PFSK-1 (cell line): Measurements from ENCODE around the gene STAT4.

ENCODE experiments used
- FOXP2 ChIP-seq: optimal IDR thresholded peaks from 2 replicates; pipeline ENCODE3; 2011; ENCODE audit warnings: borderline replicate concordance, control low read depth, inconsistent platforms; ENCODE audit not compliant: insufficient read depth; ENCODE audit errors: extremely low read length, extremely low read depth
- POLR2AphosphoS5 ChIP-seq: IDR thresholded peaks from 2 replicates; pipeline ENCODE4 v1.6.1; 2012; ENCODE audit warnings: low read depth, mild to moderate bottlenecking, control low read depth, low read length, moderate library complexity
- SIN3A ChIP-seq: IDR thresholded peaks from 2 replicates; pipeline ENCODE4 v1.6.1; 2012; ENCODE audit warnings: mild to moderate bottlenecking, low read length, moderate library complexity, borderline replicate concordance; ENCODE audit not compliant: insufficient read depth
- TAF1 ChIP-seq: IDR thresholded peaks from 2 replicates; pipeline ENCODE4 v1.6.1; 2012; ENCODE audit warnings: low read length, control low read depth, borderline replicate concordance; ENCODE audit not compliant: insufficient read depth
- TF ChIP-seq, protein P1 (sequence below), 2 experiments: IDR thresholded peaks; 2 replicates each; pipeline versions ENCODE4 v1.6.1 to v1.8.0; 2011 to 2012; ENCODE audit warnings: low read depth in 2 of 2, low read length in 2 of 2, control low read depth in 1 of 2, inconsistent platforms in 1 of 2, mild to moderate bottlenecking in 1 of 2, moderate library complexity in 1 of 2; ENCODE audit not compliant: insufficient read depth in 1 of 2

Gene STAT4

DNA sequence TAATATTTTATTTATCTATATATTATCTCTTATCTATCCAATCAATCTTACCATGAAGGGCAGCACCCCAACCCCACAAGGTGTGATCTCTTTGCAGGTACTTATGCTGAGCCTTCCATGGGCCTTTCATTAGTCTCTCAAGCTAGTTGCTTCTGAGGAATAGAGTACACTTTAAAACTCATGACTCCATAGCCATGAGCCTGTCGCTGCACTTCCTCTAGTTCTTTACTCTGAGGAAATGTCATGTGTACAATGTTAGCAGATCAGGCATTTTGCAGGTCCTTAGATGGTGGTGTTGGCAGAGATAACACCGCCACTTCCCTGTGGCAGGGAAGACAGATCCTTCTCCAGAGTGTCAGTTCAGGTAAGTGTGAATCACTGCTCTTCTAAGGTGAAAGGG is 29.5 kb upstream of the STAT4 start:
- no peak for TF ChIP-seq SIN3A
- TF ChIP-seq, protein P1, sequence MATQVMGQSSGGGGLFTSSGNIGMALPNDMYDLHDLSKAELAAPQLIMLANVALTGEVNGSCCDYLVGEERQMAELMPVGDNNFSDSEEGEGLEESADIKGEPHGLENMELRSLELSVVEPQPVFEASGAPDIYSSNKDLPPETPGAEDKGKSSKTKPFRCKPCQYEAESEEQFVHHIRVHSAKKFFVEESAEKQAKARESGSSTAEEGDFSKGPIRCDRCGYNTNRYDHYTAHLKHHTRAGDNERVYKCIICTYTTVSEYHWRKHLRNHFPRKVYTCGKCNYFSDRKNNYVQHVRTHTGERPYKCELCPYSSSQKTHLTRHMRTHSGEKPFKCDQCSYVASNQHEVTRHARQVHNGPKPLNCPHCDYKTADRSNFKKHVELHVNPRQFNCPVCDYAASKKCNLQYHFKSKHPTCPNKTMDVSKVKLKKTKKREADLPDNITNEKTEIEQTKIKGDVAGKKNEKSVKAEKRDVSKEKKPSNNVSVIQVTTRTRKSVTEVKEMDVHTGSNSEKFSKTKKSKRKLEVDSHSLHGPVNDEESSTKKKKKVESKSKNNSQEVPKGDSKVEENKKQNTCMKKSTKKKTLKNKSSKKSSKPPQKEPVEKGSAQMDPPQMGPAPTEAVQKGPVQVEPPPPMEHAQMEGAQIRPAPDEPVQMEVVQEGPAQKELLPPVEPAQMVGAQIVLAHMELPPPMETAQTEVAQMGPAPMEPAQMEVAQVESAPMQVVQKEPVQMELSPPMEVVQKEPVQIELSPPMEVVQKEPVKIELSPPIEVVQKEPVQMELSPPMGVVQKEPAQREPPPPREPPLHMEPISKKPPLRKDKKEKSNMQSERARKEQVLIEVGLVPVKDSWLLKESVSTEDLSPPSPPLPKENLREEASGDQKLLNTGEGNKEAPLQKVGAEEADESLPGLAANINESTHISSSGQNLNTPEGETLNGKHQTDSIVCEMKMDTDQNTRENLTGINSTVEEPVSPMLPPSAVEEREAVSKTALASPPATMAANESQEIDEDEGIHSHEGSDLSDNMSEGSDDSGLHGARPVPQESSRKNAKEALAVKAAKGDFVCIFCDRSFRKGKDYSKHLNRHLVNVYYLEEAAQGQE (IDR thresholded peaks at IDR 0.05; ENCODE audit: insufficient read depth in 1 of 2, low read depth in 2 of 2, low read length in 2 of 2) = no peak
- TF ChIP-seq FOXP2 = no peak
- no peak for TF ChIP-seq TAF1
- TF ChIP-seq POLR2AphosphoS5 = no peak

DNA sequence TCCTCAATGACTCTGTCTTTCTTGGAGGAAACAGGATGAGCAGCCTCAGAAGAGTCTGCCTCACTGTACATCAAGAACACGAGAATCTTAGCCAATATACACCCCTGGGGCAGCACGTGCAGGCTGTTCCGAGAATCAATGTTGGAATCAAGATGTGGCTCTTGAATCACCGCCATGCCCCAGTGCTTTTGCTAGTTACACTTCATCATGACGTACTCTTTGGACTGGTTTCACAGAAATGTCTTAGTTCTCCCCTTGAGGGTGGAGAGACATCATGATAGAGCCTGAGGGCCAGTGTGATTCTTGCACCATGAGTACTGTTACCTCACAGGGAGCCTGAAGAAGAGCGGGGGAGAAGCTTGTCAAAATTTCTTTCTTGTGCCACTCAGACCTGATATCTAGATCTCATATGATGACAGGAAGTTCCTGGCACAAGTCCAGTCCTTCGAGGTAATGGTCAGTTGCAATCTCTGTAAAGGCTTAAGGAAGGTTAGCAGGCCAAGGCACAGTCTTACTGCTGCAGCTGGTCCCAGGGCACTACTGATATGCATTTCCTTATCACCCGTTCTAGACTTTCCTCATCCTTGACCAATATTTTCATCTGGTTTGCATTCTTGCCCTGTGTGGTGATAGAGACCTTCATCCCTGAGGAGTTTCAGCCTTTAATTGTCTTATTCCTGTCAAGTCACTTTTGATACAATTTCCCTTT is 28.2 kb upstream of the STAT4 start:
- TF ChIP-seq FOXP2 = peak; percentile 62
- no peak for TF ChIP-seq SIN3A

DNA sequence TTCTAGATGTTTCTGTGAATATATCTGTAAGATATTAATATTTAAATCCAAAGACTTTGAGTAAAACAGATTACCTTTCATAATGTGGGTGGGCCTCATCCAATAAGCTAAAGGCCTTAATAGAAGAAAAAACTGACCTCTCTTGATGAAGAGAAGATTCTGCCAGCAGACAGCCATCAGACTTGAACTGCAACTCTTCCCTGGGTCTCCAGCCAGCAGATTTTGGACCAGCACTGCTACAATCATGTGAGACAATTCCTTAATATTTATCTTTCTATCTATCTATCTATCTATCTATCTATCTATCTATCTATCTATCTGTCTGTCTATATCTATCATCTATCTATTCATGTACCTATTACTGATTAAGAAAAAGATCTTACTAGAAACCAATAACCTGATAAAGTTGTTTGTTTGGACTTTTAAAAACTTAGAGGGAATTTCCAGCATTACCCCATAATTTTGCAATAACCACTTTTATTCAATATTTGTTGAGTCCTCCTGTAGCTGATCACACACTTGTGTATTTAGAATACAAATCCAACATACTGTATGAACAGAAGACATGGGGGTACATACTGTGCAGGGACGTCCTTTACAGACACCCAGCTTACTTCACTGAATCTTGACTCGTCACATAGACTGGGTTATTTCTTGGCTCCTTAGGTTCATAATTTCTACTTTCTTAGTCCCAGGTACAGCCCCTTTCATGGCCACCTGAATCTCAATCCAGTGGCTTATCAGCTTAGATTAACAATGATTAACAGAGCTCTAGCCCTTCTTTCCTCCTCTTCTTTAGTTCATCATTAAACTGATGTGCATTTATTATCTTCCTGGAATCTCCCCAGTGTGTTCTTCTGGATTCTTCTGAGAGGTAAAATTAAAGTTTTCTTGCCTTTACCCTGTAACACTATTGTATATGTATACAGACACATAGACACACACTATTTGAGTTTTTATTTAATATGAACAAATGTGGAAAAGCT is 27.2 kb upstream of the STAT4 start:
- TF ChIP-seq FOXP2 (no peak), TAF1 (no peak), POLR2AphosphoS5 (no peak), SIN3A (no peak)
- TF ChIP-seq, protein P1 (IDR thresholded peaks at IDR 0.05; ENCODE audit: insufficient read depth in 1 of 2, low read depth in 2 of 2, low read length in 2 of 2) = no peak

DNA sequence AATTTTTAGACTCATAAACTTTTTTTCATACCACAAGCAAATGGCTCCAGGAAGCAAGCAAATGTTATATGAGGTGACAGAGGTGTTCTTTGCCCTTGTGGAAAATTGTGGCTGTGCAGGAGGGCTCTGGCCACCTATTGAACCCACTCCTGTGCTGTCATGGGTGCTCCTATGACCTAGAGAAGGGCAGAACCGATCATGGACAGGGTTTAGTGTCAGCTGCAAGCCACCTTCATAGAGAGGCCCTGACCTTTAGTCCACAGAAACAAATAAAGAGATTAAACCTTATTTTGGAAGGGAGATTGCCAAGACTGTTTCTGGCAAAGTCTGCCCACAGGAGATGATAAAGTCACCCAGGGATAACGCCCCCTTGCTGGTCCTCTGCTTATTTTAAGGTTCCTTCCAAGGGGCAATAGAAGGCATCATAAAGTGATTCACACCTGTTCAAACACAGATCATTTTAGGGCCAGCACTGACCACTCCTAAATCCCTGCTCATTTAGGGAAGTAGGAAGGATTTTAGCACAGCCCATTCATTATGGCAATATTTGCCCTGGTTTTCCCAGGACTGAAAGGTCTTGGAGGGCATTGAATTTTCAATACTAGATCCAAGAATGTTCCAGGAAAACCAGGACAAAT is 26.1 kb upstream of the STAT4 start:
- TF ChIP-seq FOXP2 (no peak), TAF1 (no peak), POLR2AphosphoS5 (no peak), SIN3A (no peak)
- TF ChIP-seq, protein P1 (IDR thresholded peaks at IDR 0.05; ENCODE audit: insufficient read depth in 1 of 2, low read depth in 2 of 2, low read length in 2 of 2) = no peak

DNA sequence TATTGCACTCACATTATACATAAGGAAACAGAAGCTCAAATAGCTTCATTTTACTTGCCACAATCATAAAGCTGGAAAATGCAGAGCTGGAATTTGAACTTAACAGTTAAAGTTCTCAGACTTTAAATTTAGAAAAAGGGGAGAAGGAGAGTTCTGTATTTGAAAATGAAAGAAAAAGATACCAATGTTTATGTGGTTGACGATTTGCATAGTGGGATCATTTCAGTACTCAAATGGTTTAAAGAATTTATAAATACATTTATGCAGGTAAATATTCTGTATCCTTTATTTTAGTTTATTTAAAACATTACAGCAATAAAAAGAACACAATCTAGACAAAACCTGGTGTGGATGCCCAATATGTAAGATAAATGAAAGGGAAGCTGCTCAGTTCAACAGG is 25.5 kb upstream of the STAT4 start:
- TF ChIP-seq TAF1 (no peak), FOXP2 (no peak), SIN3A (no peak), POLR2AphosphoS5 (no peak)
- TF ChIP-seq, protein P1 (IDR thresholded peaks at IDR 0.05; ENCODE audit: insufficient read depth in 1 of 2, low read depth in 2 of 2, low read length in 2 of 2) = no peak
